OCI-LY3 (cell line): ENCODE results near the gene CRAMP1.

ENCODE experiments used
- H2AFZ ChIP-seq: fragments of 200-600, 300-600 bp; shearing (Covaris generic); 2 replicates; pipeline ENCODE4 v1.6.0; 2014; ENCODE audit warnings: antibody characterized with exemption, low read depth, low read length
- H3K27ac ChIP-seq: fragments of 200-600, 300-600 bp; sonication (generic); 2 replicates; pipeline ENCODE4 v1.5.1; 2014; ENCODE audit warnings: mild to moderate bottlenecking, low read length, moderate library complexity, mixed read lengths
- H3K27me3 ChIP-seq: fragments of 200-600, 300-600 bp; sonication (generic); 2 replicates; pipeline ENCODE4 v1.6.1; 2014; ENCODE audit warnings: low read depth, low read length, mixed read lengths
- H3K36me3 ChIP-seq: fragments of 200-600, 300-600 bp; sonication (generic); replicated peaks from 2 replicates; pipeline ENCODE3; 2014; ENCODE audit warnings: low read depth, low read length, mixed read lengths
- H3K4me1 ChIP-seq: fragments of 300-600, 200-600 bp; sonication (generic); 2 replicates; pipeline ENCODE4 v1.6.1; 2014; ENCODE audit warnings: low read length, mixed read lengths
- H3K4me2 ChIP-seq: fragments of 200-600, 300-600 bp; sonication (generic); 2 replicates; pipeline ENCODE4 v1.6.1; 2014; ENCODE audit warnings: low read length, mixed read lengths
- H3K4me3 ChIP-seq: fragments of 300-600, 200-600 bp; sonication (generic); 2 replicates; pipeline ENCODE4 v1.5.1; 2014; ENCODE audit warnings: antibody characterized with exemption, mild to moderate bottlenecking, low read length, moderate library complexity
- H3K79me2 ChIP-seq: fragments of 300-600, 200-600 bp; shearing (Covaris generic); 2 replicates; pipeline ENCODE4 v1.6.1; 2014; ENCODE audit warnings: mild to moderate bottlenecking, low read length, mixed read lengths
- H3K9ac ChIP-seq: fragments of 300-600, 200-600 bp; shearing (Covaris generic); 2 replicates; pipeline ENCODE4 v1.6.0; 2014; ENCODE audit warnings: mild to moderate bottlenecking, low read length, moderate library complexity
- H3K9me3 ChIP-seq: fragments of 200-600, 300-600 bp; shearing (Covaris generic); 2 replicates; pipeline ENCODE4 v1.6.1; 2014; ENCODE audit warnings: low read length, mixed read lengths; ENCODE audit not compliant: insufficient read depth
- H4K20me1 ChIP-seq: fragments of 200-600, 300-600 bp; sonication (generic); 2 replicates; pipeline ENCODE4 v1.6.1; 2016; ENCODE audit warnings: low read length, mixed read lengths; ENCODE audit not compliant: insufficient read depth
- CTCF ChIP-seq: fragments of 200-600, 300-600 bp; sonication (generic); IDR thresholded peaks from 2 replicates; pipeline ENCODE4 v1.5.1; 2014; ENCODE audit warnings: antibody characterized with exemption, low read length, low read depth
- EZH2phosphoT487 ChIP-seq: fragments of 200-600 bp; shearing (Covaris generic); IDR thresholded peaks from 2 replicates; pipeline ENCODE4 v1.6.1; 2018; ENCODE audit warnings: antibody characterized with exemption, mixed run types, low read depth

CRAMP1 gene

GRCh38 chr16:1596516-1596915 is 15.6 kb upstream of the CRAMP1 start:
- Histone ChIP-seq H3K4me3 (no peak overlapping the region), H2AFZ (no peak overlapping the region), H3K9ac (no peak overlapping the region), H4K20me1 (no peaks in the 10 kb centered on the region), H3K79me2 (no peaks in the 10 kb centered on the region), H3K4me2 (no peak overlapping the region), H3K9me3 (no peaks in the 10 kb centered on the region), H3K27me3 (no peaks in the 10 kb centered on the region), H3K4me1 (no peaks in the 10 kb centered on the region), H3K27ac (no peak overlapping the region), H3K36me3 (no peaks in the 10 kb centered on the region)
- TF ChIP-seq EZH2phosphoT487: no peak
- TF ChIP-seq CTCF: no peak

GRCh38 chr16:1597154-1597553 is 15.0 kb upstream of the CRAMP1 start:
- H3K27me3 ChIP-seq: no peaks in the 10 kb centered on the region
- H3K4me3 ChIP-seq: no peak overlapping the region
- H3K9me3 ChIP-seq: no peaks in the 10 kb centered on the region
- no peak overlapping the region for H3K4me2 ChIP-seq
- no peak overlapping the region for H3K27ac ChIP-seq
- H3K36me3 ChIP-seq: no peaks in the 10 kb centered on the region
- H3K9ac ChIP-seq: no peak overlapping the region
- no peak overlapping the region for H2AFZ ChIP-seq
- no peaks in the 10 kb centered on the region for H4K20me1 ChIP-seq
- TF ChIP-seq EZH2phosphoT487: no peak
- no peak for TF ChIP-seq CTCF
- H3K79me2 ChIP-seq: no peaks in the 10 kb centered on the region
- no peaks in the 10 kb centered on the region for H3K4me1 ChIP-seq

- H3K27ac ChIP-seq: no peak overlapping the region
- TF ChIP-seq CTCF (no peak), EZH2phosphoT487 (no peak)
- H3K4me3 ChIP-seq: no peak overlapping the region
- H2AFZ ChIP-seq: no peak overlapping the region
- H3K4me1 ChIP-seq: no peaks in the 10 kb centered on the region
- H3K79me2 ChIP-seq: no peaks in the 10 kb centered on the region
- no peak overlapping the region for H3K9ac ChIP-seq
- no peaks in the 10 kb centered on the region for H3K9me3 ChIP-seq
- no peak overlapping the region for H3K4me2 ChIP-seq
- H3K36me3 ChIP-seq: no peaks in the 10 kb centered on the region
- no peaks in the 10 kb centered on the region for H3K27me3 ChIP-seq
- H4K20me1 ChIP-seq: no peaks in the 10 kb centered on the region
Observed at GRCh38 chr16:1601031-1601430, 11.1 kb upstream of the CRAMP1 start.

- Histone ChIP-seq H3K27ac (no peak overlapping the region), H3K79me2 (no peaks in the 10 kb centered on the region), H4K20me1 (no peaks in the 10 kb centered on the region), H3K4me1 (no peaks in the 10 kb centered on the region), H3K36me3 (no peaks in the 10 kb centered on the region), H3K9ac (no peak overlapping the region), H2AFZ (no peak overlapping the region), H3K4me3 (no peak overlapping the region), H3K9me3 (no peaks in the 10 kb centered on the region), H3K4me2 (no peak overlapping the region), H3K27me3 (no peaks in the 10 kb centered on the region)
- no peak for TF ChIP-seq EZH2phosphoT487
- no peak for TF ChIP-seq CTCF
Observed at GRCh38 chr16:1601489-1601888, 10.7 kb upstream of the CRAMP1 start.
